DOHH2 (cell line): ENCODE results near the gene PSMD6.

Experiments used
- H3F3A ChIP-seq: fragments of 200-600 bp; sonication (generic), shearing (Covaris generic); 2 replicates; pipeline ENCODE4 v1.6.0; 2016; ENCODE audit warnings: antibody characterized with exemption, mild to moderate bottlenecking; ENCODE audit not compliant: control insufficient read depth, insufficient read depth
- H3K27ac ChIP-seq: fragments of 200-600 bp; sonication (generic); 2 replicates; pipeline ENCODE4 v1.5.1; 2014; ENCODE audit warnings: low read depth, mild to moderate bottlenecking, low read length, moderate library complexity
- H3K27me3 ChIP-seq: fragments of 200-600 bp; sonication (generic); 2 replicates; pipeline ENCODE4 v1.6.1; 2014; ENCODE audit warnings: mild to moderate bottlenecking, low read length, mixed read lengths; ENCODE audit not compliant: control insufficient read depth
- H3K36me3 ChIP-seq: fragments of 200-600 bp; sonication (generic); 2 replicates; pipeline ENCODE4 v1.6.1; 2014; ENCODE audit warnings: mild to moderate bottlenecking, low read length, moderate library complexity, mixed read lengths; ENCODE audit not compliant: control insufficient read depth
- H3K4me1 ChIP-seq: fragments of 200-600 bp; sonication (generic); 2 replicates; pipeline ENCODE4 v1.6.1; 2014; ENCODE audit warnings: mild to moderate bottlenecking, low read length, mixed read lengths; ENCODE audit not compliant: control insufficient read depth
- H3K4me2 ChIP-seq: fragments of 200-600 bp; sonication (generic); 2 replicates; pipeline ENCODE4 v1.6.0; 2014; ENCODE audit warnings: mild to moderate bottlenecking, low read length, moderate library complexity
- H3K4me3 ChIP-seq: fragments of 200-600 bp; sonication (generic); 2 replicates; pipeline ENCODE4 v1.5.1; 2014; ENCODE audit warnings: mild to moderate bottlenecking, low read length, mixed read lengths
- H3K79me2 ChIP-seq: fragments of 200-600 bp; sonication (generic); 2 replicates; pipeline ENCODE4 v1.6.1; 2014; ENCODE audit warnings: mild to moderate bottlenecking, low read length, mixed read lengths; ENCODE audit not compliant: control insufficient read depth
- H3K9me2 ChIP-seq: fragments of 200-600 bp; sonication (generic); replicated peaks from 2 replicates; pipeline ENCODE4 v1.6.1; 2014; ENCODE audit warnings: mild to moderate bottlenecking, low read length, mixed read lengths; ENCODE audit not compliant: control insufficient read depth
- H3K9me3 ChIP-seq: fragments of 200-600 bp; sonication (generic); 2 replicates; pipeline ENCODE4 v1.6.1; 2014; ENCODE audit warnings: antibody characterized with exemption, low read length, mixed read lengths; ENCODE audit not compliant: control insufficient read depth, insufficient read depth
- H4K20me1 ChIP-seq: fragments of 200-600 bp; sonication (generic); 2 replicates; pipeline ENCODE4 v1.6.0; 2014; ENCODE audit warnings: low read depth, mild to moderate bottlenecking, antibody characterized with exemption, low read length, moderate library complexity; ENCODE audit not compliant: control insufficient read depth, insufficient read depth
- CTCF ChIP-seq: fragments of 200-600 bp; sonication (generic); IDR thresholded peaks from one replicate; pipeline ENCODE4 v1.5.1; 2014; ENCODE audit warnings: antibody characterized with exemption, mild to moderate bottlenecking, low read depth, low read length; ENCODE audit not compliant: poor library complexity, severe bottlenecking
- EZH2phosphoT487 ChIP-seq: fragments of 200-600 bp; sonication (generic); IDR thresholded peaks from 2 replicates; pipeline ENCODE4 v1.6.1; 2017; ENCODE audit warnings: borderline replicate concordance, mild to moderate bottlenecking, antibody characterized with exemption, low read length, moderate library complexity, mixed read lengths

The PSMD6 gene

GRCh38 chr3:64055076-64055475 lies 31.8 kb upstream of the PSMD6 start:
- H3K4me1 ChIP-seq, result no peaks in the 10 kb centered on the region; the same call in 1 of the 2 replicates
- no peaks in the 10 kb centered on the region for H3K9me3 ChIP-seq
- H3K4me2 ChIP-seq, result no peak overlapping the region
- no peak overlapping the region for H3K27ac ChIP-seq
- H3K36me3 ChIP-seq, result no peaks in the 10 kb centered on the region
- no peaks in the 10 kb centered on the region for H4K20me1 ChIP-seq
- no peaks in the 10 kb centered on the region for H3K27me3 ChIP-seq
- H3K79me2 ChIP-seq, result no peaks in the 10 kb centered on the region
- no peaks in the 10 kb centered on the region for H3K9me2 ChIP-seq
- TF ChIP-seq EZH2phosphoT487 (no peak), CTCF (no peak)
- H3F3A ChIP-seq, result no peaks in the 10 kb centered on the region
- H3K4me3 ChIP-seq, result no peak overlapping the region

GRCh38 chr3:64054488-64054887 lies 31.2 kb upstream of the PSMD6 start:
- Histone ChIP-seq H3K4me2 (no peak overlapping the region), H3F3A (no peaks in the 10 kb centered on the region), H3K79me2 (no peaks in the 10 kb centered on the region), H4K20me1 (no peaks in the 10 kb centered on the region), H3K27ac (no peak overlapping the region), H3K4me1 (no peaks in the 10 kb centered on the region; the same call in 1 of the 2 replicates), H3K9me2 (no peaks in the 10 kb centered on the region), H3K4me3 (no peak overlapping the region), H3K27me3 (no peaks in the 10 kb centered on the region), H3K9me3 (no peaks in the 10 kb centered on the region), H3K36me3 (no peaks in the 10 kb centered on the region)
- TF ChIP-seq CTCF (no peak), EZH2phosphoT487 (no peak)

- Histone ChIP-seq H3K27ac (no peak overlapping the region), H4K20me1 (no peaks in the 10 kb centered on the region), H3K36me3 (no peaks in the 10 kb centered on the region), H3K79me2 (no peaks in the 10 kb centered on the region), H3K4me3 (no peak overlapping the region), H3K27me3 (no peaks in the 10 kb centered on the region), H3K9me2 (no peaks in the 10 kb centered on the region), H3F3A (no peaks in the 10 kb centered on the region), H3K4me2 (no peak overlapping the region), H3K9me3 (no peaks in the 10 kb centered on the region), H3K4me1 (peaks cover 5% of the 10 kb centered on the region)
- no peak for TF ChIP-seq EZH2phosphoT487
- TF ChIP-seq CTCF, result no peak
Observed at GRCh38 chr3:64053581-64053980, 30.3 kb upstream of the PSMD6 start.

- Histone ChIP-seq H3K79me2 (no peaks in the 10 kb centered on the region), H3K9me3 (no peaks in the 10 kb centered on the region), H3K27me3 (no peaks in the 10 kb centered on the region), H3F3A (no peaks in the 10 kb centered on the region), H4K20me1 (no peaks in the 10 kb centered on the region), H3K9me2 (no peaks in the 10 kb centered on the region), H3K4me2 (no peak overlapping the region), H3K36me3 (no peaks in the 10 kb centered on the region), H3K4me1 (peaks cover 9% of the 10 kb centered on the region), H3K4me3 (no peak overlapping the region), H3K27ac (no peak overlapping the region)
- TF ChIP-seq CTCF (no peak), EZH2phosphoT487 (no peak)
Observed at GRCh38 chr3:64053117-64053516, 29.8 kb upstream of the PSMD6 start.
